GM12878 (cell line): ENCODE data around the gene SOX18. TPM values are rescaled to one million over a fixed set of nuclear protein-coding genes. Genes with fewer than 3 reads are reported as not detected.

Experiments
- ATAC-seq: fragments of 200-7000 bp; cut with Tn5 transposase; 3 replicates; pipeline ENCODE4 v1.9.1; 2020; ENCODE audit warnings: mild to moderate bottlenecking, moderate library complexity
- BruUV-seq: library from RNA; stranded (reverse); fragments of 400-500 nt; replicated peaks from 2 replicates; lab custom pipeline; 2021; lab: Mats Ljungman, UMichigan
- CTCF ChIA-PET: fragments of 300-600 bp; sonication (Branson Sonifier 250); formaldehyde crosslinking; extraction: SDS; loops from one replicate; lab custom pipeline; 2021; ENCODE audit warnings: inconsistent platforms; lab: Yijun Ruan, JAX
- POLR2A ChIA-PET: fragments of 350-600 bp; formaldehyde crosslinking; extraction: SDS; loops from one replicate; lab custom pipeline; 2021; ENCODE audit warnings: inconsistent platforms; lab: Charles Lee
- RAD21 ChIA-PET: fragments of 300-600 bp; sonication (Branson Sonifier 250); formaldehyde crosslinking; loops from one replicate; lab custom pipeline; 2023; ENCODE audit warnings: antibody characterized with exemption; ENCODE audit not compliant: unreplicated experiment; lab: Charles Lee
- SMC1A ChIA-PET: fragments of 300-600 bp; sonication (Branson Sonifier 250); formaldehyde crosslinking; loops from one replicate; lab custom pipeline; 2023; ENCODE audit not compliant: unreplicated experiment, uncharacterized antibody; lab: Charles Lee
- DNase-seq: peaks from one replicate; pipeline ENCODE4 v3.0.0-alpha.2; 2011; ENCODE audit warnings: low read depth, low spot score
- FAIRE-seq: peaks from 3 replicates; lab custom pipeline; 2011; peaks lifted over from hg19 to GRCh38; lab: Jason Lieb, UNC
- H2AFZ ChIP-seq: 2 replicates; pipeline ENCODE4 v1.6.0; 2011; ENCODE audit warnings: low read depth, low read length, control low read depth; ENCODE audit not compliant: control insufficient read depth
- H3K27ac ChIP-seq: 2 replicates; pipeline ENCODE4 v1.5.1; 2011; ENCODE audit warnings: control low read depth; ENCODE audit not compliant: control insufficient read depth, insufficient read depth
- H3K27me3 ChIP-seq, 2 experiments: replicated peaks in 1 of 2; 2 replicates each; pipeline versions ENCODE4 v1.6.0 to v1.6.1; 2011; ENCODE audit warnings: low read length in 1 of 2; ENCODE audit not compliant: control insufficient read depth in 2 of 2, insufficient read depth in 2 of 2
- H3K36me3 ChIP-seq, 2 experiments: 2 replicates each; pipeline ENCODE4 v1.5.1; 2011; ENCODE audit warnings: low read length in 1 of 2; ENCODE audit not compliant: control insufficient read depth in 2 of 2, insufficient read depth in 2 of 2
- H3K4me1 ChIP-seq: 2 replicates; pipeline ENCODE4 v1.6.1; 2011; ENCODE audit warnings: mild to moderate bottlenecking, low read length, moderate library complexity, mixed read lengths; ENCODE audit not compliant: control insufficient read depth, insufficient read depth
- H3K4me2 ChIP-seq: 2 replicates; pipeline ENCODE4 v1.6.0; 2011; ENCODE audit warnings: control low read depth; ENCODE audit not compliant: control insufficient read depth, insufficient read depth
- H3K4me3 ChIP-seq: fragments of 200-600 bp; sonication (generic); 2 replicates; pipeline ENCODE4 v1.5.1; 2016
- H3K79me2 ChIP-seq: 2 replicates; pipeline ENCODE4 v1.6.0; 2011; ENCODE audit warnings: low read length; ENCODE audit not compliant: control insufficient read depth, insufficient read depth
- H3K9ac ChIP-seq: 2 replicates; pipeline ENCODE4 v1.8.0; 2011; ENCODE audit warnings: low read length, control low read depth, mixed read lengths; ENCODE audit not compliant: control insufficient read depth, insufficient read depth
- H3K9me3 ChIP-seq: replicated peaks from 3 replicates; pipeline ENCODE4 v1.5.1; 2011; ENCODE audit warnings: mild to moderate bottlenecking, low read length; ENCODE audit not compliant: control insufficient read depth, insufficient read depth
- H4K20me1 ChIP-seq: 2 replicates; pipeline ENCODE4 v1.6.0; 2011; ENCODE audit not compliant: control insufficient read depth, insufficient read depth
- BCL11A ChIP-seq: IDR thresholded peaks from 2 replicates; pipeline ENCODE4 v1.6.1; 2011; ENCODE audit warnings: low read depth, low read length
- CBFB ChIP-seq: IDR thresholded peaks from 2 replicates; pipeline ENCODE4 v1.6.1; 2016; ENCODE audit warnings: antibody characterized with exemption, low read depth
- CHD4 ChIP-seq: fragments of 200-600 bp; sonication (generic); IDR thresholded peaks from 2 replicates; pipeline ENCODE4 v1.6.1; 2016; ENCODE audit warnings: mild to moderate bottlenecking
- MYB ChIP-seq: fragments of 150-350 bp; IDR thresholded peaks from 2 replicates; pipeline ENCODE4 v1.6.1; 2014; ENCODE audit warnings: mild to moderate bottlenecking, low read depth, low read length, borderline replicate concordance
- NFXL1 ChIP-seq: fragments of 450-650 bp; IDR thresholded peaks from 2 replicates; pipeline ENCODE4 v1.6.1; 2017; ENCODE audit warnings: antibody characterized with exemption, mild to moderate bottlenecking, borderline replicate concordance
- RB1 ChIP-seq: fragments of 450-650 bp; formaldehyde crosslinking; IDR thresholded peaks from 2 replicates; pipeline ENCODE4 v1.6.1; 2017; ENCODE audit warnings: mild to moderate bottlenecking, borderline replicate concordance
- RFX5 ChIP-seq: IDR thresholded peaks from 2 replicates; pipeline ENCODE4 v1.6.1; 2011; ENCODE audit warnings: low read depth, low read length, improper control_type of control experiment
- ZNF384 ChIP-seq: IDR thresholded peaks from 2 replicates; pipeline ENCODE4 v1.6.1; 2012; ENCODE audit warnings: low read depth, mild to moderate bottlenecking, low read length, improper control_type of control experiment, borderline replicate concordance
- WGBS: methylation state at CpG from one replicate; pipeline ENCODE4 v1.1.6; 2016; ENCODE audit warnings: low lambda C conversion rate; ENCODE audit not compliant: insufficient replicate concordance, insufficient coverage; ENCODE audit errors: missing lambda C conversion rate; 5-methylcytosine and 5-hydroxymethylcytosine counted together
- in situ Hi-C: fragments of 300-500 bp; cut with MboI; formaldehyde crosslinking; loops from 9 replicates; pipeline ENCODE4 v1.14.3; 2018; ENCODE audit warnings: mixed read lengths
- intact Hi-C: fragments of 100-400 bp; cut with micrococcal nuclease; formaldehyde crosslinking; loops from one replicate; pipeline ENCODE4 v1.14.2; 2022; ENCODE audit not compliant: unreplicated experiment
- polyA plus RNA-seq, 11 experiments: library from polyadenylated mRNA; depleted of rRNA in 4 of 11; unstranded in 6 of 11; stranded (reverse) in 5 of 11; fragments of >200 nt; fragmentation: Nextera tagmentation in 4 of 11; fragmentation: Illumina TruSeq in 1 of 11; extraction: Ambion mirVana in 4 of 11; extraction: Trizol in 1 of 11; gene quantifications; 1 replicate in 1 of 11; 2 replicates in 10 of 11; pipeline versions ENCODE4 v1.2.1 to v1.2.3, GENCODE V29; 2011 to 2016; ENCODE audit warnings: inconsistent platforms in 2 of 11, missing spikeins in 2 of 11, low read depth in 1 of 11
- total RNA-seq, 4 experiments: library from RNA; depleted of rRNA in 3 of 4; stranded (reverse); fragments of >200 nt in 3 of 4; fragmentation: Illumina TruSeq in 1 of 4; extraction: Trizol in 1 of 4; gene quantifications; 2 replicates each; pipeline versions ENCODE4 v1.2.1 to v1.2.3, GENCODE V29; 2013 to 2021
- TF ChIP-seq, protein P1 (sequence below): fragments of 450-650 bp; IDR thresholded peaks from 2 replicates; pipeline ENCODE4 v1.6.1; 2017; ENCODE audit warnings: mild to moderate bottlenecking, moderate library complexity
- TF ChIP-seq, protein P2 (sequence below): fragments of 450-650 bp; IDR thresholded peaks from 2 replicates; pipeline ENCODE4 v1.6.1; 2014; ENCODE audit warnings: mild to moderate bottlenecking
- TF ChIP-seq, protein P3 (sequence below), 3 experiments: IDR thresholded peaks in 2 of 3; conservative IDR thresholded peaks in 1 of 3; 2 replicates each; pipeline ENCODE4 v1.5.1; 2011; ENCODE audit warnings: low read depth in 3 of 3, low read length in 3 of 3, mild to moderate bottlenecking in 3 of 3, control low read depth in 2 of 3, moderate library complexity in 2 of 3, inconsistent platforms in 1 of 3, mixed read lengths in 1 of 3; ENCODE audit not compliant: control insufficient read depth in 2 of 3, insufficient read depth in 1 of 3; ENCODE audit errors: extremely low read depth in 1 of 3
- TF ChIP-seq, protein P4 (sequence below): IDR thresholded peaks from 2 replicates; pipeline ENCODE4 v1.6.1; 2012; ENCODE audit warnings: low read depth, low read length, improper control_type of control experiment
- TF ChIP-seq, protein P5 (sequence below): fragments of 450-650 bp; IDR thresholded peaks from 2 replicates; pipeline ENCODE4 v1.6.1; 2018; ENCODE audit warnings: borderline replicate concordance, mild to moderate bottlenecking; ENCODE audit not compliant: partially characterized antibody

Gene SOX18
- total and polyA plus RNA-seq, 10 of the 15 experiments (the other 5 are each of a cell fraction or from before 2014, with no cell fraction given): 0.05 to 5.6 (median 0.28) TPM; not detected in 3

DNA sequence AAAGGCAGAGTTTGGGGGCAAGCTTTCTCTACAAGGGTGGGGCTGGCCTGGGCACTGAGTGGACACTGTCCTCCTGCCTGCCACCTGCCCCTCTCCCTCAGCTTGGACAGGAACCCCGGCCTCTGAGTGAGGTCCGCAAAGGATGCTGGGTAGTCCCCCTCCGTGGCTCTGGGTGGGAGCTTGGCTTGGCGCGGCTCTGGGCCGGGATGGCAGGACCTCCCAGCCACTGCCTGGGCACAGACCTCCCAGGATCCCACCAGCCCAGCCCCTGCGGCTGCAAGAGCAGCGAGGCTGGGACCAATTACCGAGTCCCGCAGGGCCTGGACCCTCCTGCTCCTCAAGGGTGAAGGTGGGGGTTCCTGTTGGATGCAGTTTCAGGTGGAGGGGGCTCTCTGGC is 2.9 kb upstream of the SOX18 start:
- SMC1A ChIA-PET: interaction anchor here (1.1 kb wide), 1 partner anchor 12 kb away, joined by 3 read pairs; no protein-coding TSS in a partner anchor
- no peak for FAIRE-seq
- TF ChIP-seq CBFB (no peak), CHD4 (no peak), NFXL1 (no peak), RB1 (no peak), RFX5 (no peak), MYB (no peak), ZNF384 (no peak), BCL11A (no peak)
- TF ChIP-seq, protein P1, sequence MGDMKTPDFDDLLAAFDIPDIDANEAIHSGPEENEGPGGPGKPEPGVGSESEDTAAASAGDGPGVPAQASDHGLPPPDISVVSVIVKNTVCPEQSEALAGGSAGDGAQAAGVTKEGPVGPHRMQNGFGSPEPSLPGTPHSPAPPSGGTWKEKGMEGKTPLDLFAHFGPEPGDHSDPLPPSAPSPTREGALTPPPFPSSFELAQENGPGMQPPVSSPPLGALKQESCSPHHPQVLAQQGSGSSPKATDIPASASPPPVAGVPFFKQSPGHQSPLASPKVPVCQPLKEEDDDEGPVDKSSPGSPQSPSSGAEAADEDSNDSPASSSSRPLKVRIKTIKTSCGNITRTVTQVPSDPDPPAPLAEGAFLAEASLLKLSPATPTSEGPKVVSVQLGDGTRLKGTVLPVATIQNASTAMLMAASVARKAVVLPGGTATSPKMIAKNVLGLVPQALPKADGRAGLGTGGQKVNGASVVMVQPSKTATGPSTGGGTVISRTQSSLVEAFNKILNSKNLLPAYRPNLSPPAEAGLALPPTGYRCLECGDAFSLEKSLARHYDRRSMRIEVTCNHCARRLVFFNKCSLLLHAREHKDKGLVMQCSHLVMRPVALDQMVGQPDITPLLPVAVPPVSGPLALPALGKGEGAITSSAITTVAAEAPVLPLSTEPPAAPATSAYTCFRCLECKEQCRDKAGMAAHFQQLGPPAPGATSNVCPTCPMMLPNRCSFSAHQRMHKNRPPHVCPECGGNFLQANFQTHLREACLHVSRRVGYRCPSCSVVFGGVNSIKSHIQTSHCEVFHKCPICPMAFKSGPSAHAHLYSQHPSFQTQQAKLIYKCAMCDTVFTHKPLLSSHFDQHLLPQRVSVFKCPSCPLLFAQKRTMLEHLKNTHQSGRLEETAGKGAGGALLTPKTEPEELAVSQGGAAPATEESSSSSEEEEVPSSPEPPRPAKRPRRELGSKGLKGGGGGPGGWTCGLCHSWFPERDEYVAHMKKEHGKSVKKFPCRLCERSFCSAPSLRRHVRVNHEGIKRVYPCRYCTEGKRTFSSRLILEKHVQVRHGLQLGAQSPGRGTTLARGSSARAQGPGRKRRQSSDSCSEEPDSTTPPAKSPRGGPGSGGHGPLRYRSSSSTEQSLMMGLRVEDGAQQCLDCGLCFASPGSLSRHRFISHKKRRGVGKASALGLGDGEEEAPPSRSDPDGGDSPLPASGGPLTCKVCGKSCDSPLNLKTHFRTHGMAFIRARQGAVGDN: no peak
- TF ChIP-seq, protein P2, sequence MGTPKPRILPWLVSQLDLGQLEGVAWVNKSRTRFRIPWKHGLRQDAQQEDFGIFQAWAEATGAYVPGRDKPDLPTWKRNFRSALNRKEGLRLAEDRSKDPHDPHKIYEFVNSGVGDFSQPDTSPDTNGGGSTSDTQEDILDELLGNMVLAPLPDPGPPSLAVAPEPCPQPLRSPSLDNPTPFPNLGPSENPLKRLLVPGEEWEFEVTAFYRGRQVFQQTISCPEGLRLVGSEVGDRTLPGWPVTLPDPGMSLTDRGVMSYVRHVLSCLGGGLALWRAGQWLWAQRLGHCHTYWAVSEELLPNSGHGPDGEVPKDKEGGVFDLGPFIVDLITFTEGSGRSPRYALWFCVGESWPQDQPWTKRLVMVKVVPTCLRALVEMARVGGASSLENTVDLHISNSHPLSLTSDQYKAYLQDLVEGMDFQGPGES: no peak
- TF ChIP-seq, protein P3, sequence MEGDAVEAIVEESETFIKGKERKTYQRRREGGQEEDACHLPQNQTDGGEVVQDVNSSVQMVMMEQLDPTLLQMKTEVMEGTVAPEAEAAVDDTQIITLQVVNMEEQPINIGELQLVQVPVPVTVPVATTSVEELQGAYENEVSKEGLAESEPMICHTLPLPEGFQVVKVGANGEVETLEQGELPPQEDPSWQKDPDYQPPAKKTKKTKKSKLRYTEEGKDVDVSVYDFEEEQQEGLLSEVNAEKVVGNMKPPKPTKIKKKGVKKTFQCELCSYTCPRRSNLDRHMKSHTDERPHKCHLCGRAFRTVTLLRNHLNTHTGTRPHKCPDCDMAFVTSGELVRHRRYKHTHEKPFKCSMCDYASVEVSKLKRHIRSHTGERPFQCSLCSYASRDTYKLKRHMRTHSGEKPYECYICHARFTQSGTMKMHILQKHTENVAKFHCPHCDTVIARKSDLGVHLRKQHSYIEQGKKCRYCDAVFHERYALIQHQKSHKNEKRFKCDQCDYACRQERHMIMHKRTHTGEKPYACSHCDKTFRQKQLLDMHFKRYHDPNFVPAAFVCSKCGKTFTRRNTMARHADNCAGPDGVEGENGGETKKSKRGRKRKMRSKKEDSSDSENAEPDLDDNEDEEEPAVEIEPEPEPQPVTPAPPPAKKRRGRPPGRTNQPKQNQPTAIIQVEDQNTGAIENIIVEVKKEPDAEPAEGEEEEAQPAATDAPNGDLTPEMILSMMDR (IDR thresholded peaks at IDR 0.05 in 2 of 3, conservative IDR thresholded peaks at IDR 0.05 in 1 of 3; ENCODE audit: control insufficient read depth in 2 of 3, extremely low read depth in 1 of 3, insufficient read depth in 1 of 3, low read depth in 3 of 3, low read length in 3 of 3): no peak
- TF ChIP-seq, protein P4, sequence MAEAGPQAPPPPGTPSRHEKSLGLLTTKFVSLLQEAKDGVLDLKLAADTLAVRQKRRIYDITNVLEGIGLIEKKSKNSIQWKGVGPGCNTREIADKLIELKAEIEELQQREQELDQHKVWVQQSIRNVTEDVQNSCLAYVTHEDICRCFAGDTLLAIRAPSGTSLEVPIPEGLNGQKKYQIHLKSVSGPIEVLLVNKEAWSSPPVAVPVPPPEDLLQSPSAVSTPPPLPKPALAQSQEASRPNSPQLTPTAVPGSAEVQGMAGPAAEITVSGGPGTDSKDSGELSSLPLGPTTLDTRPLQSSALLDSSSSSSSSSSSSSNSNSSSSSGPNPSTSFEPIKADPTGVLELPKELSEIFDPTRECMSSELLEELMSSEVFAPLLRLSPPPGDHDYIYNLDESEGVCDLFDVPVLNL: no peak
- TF ChIP-seq, protein P5, sequence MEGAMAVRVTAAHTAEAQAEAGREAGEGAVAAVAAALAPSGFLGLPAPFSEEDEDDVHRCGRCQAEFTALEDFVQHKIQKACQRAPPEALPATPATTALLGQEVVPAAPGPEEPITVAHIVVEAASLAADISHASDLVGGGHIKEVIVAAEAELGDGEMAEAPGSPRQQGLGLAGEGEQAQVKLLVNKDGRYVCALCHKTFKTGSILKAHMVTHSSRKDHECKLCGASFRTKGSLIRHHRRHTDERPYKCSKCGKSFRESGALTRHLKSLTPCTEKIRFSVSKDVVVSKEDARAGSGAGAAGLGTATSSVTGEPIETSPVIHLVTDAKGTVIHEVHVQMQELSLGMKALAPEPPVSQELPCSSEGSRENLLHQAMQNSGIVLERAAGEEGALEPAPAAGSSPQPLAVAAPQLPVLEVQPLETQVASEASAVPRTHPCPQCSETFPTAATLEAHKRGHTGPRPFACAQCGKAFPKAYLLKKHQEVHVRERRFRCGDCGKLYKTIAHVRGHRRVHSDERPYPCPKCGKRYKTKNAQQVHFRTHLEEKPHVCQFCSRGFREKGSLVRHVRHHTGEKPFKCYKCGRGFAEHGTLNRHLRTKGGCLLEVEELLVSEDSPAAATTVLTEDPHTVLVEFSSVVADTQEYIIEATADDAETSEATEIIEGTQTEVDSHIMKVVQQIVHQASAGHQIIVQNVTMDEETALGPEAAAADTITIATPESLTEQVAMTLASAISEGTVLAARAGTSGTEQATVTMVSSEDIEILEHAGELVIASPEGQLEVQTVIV: no peak

More for the DNA sequence above, 2.9 kb upstream of the SOX18 start:
- H3K9me3 ChIP-seq: no peaks in the 10 kb centered on the region
- no peaks in the 10 kb centered on the region for H3K36me3 ChIP-seq
- H2AFZ ChIP-seq: no peak overlapping the region
- CTCF ChIA-PET: interaction anchor here (1.0 to 9.2 kb wide), 3 partner anchors 12 to 69 kb away, joined by 4 to 108 read pairs (median 10); no protein-coding TSS in a partner anchor
- WGBS: 35% methylated on average over 10 of the region's 10 CpGs
- intact Hi-C loops (loop anchor here (10.0 kb wide), 1 partner anchor 188 kb away; the partner anchor contains the start of genes ABHD16B and TPD52L2), in situ Hi-C loops (no loop called here)
- H3K79me2 ChIP-seq: no peaks in the 10 kb centered on the region
- POLR2A ChIA-PET: interaction anchor here (0.6 kb wide), 1 partner anchor 10 kb away, joined by 3 read pairs; no protein-coding TSS in a partner anchor
- RAD21 ChIA-PET: interaction anchor here (7.1 kb wide), 1 partner anchor 12 kb away, joined by 78 read pairs; no protein-coding TSS in a partner anchor
- DNase-seq (no peak), ATAC-seq (no peak)
- no peak overlapping the region for H3K4me3 ChIP-seq
- no peaks in the 10 kb centered on the region for H4K20me1 ChIP-seq
- BruUV-seq: no TSS peak
- H3K27ac ChIP-seq: no peak overlapping the region
- peaks cover 34% of the 10 kb centered on the region for H3K4me1 ChIP-seq
- H3K9ac ChIP-seq: no peak overlapping the region
- H3K4me2 ChIP-seq: no peak overlapping the region
- peaks cover 4 to 8% of the 10 kb centered on the region in 2 experiments; a peak in 3 of 4 replicates for H3K27me3 ChIP-seq
